GM11168 (cell line): Measurements from ENCODE around the gene NUP153.

ENCODE experiments used
- in situ Hi-C: fragments of 300-500 bp; cut with MboI; formaldehyde crosslinking; loops from one replicate; pipeline ENCODE4 v1.12.0; 2022; ENCODE audit warnings: low sequenced_read_pairs; ENCODE audit not compliant: unreplicated experiment

NUP153 gene

DNA sequence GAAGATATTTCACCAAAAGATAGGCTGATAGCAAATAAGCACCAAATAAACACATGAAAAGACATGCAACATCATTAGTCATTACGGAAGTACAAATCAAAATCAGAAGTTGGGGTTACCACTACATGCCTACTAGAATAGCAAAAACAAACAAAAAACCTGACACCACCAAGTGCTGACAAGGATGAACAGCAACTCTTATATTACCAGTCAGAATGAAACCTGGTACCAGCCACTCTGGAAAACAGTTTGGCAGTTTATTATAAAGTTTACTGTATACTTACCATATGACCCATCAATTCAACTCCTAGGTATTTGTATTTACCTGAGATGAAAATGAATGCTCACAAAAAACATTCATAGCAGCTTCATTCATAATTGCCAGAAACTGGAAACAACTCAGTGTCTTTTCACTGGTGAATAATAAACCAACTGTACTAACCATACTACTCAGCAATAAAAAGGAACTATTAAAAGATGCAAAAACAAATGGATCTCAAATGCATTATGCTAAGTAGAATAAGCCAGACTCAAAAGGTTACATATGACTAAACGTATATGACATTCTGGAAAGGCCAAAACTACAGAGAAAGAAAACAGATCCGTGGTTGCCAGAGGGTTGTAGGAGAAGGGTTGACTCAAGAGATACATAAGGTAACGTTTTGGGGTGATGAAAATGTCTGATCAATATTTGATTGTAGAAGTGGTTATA lies 33.0 kb downstream of the NUP153 start:
- in situ Hi-C loops, result no loop called here

DNA sequence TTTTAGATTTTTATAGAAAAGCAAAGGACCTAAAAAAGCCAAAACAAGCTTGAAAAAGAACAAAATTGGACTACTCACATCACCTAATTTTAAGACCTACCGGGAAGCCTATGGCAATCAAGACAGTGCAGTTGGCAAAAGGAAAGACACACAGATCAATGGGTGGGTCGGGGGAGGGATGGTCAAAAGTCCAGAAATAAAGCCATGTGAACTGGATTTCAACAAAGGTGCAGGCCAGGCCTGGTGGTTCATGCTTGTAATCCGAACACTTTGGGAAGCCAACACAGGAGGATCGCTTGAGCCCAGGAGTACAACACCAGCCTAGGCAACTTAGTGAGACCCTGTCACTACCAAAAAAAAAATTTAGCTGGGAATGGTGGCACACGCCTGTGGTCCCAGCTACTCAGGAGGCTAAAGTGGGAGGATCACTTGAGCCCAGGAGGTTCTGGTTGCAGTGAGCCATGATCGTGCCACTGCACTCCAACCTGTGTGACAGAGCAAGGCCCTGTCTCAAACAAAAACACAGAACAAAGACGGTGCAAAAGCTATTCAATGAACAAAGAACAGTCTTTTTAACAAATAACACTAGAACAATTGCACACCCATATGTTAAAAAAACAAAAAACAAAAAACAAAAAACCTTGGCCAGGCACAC lies 34.5 kb downstream of the NUP153 start:
- in situ Hi-C loops, result no loop called here

DNA sequence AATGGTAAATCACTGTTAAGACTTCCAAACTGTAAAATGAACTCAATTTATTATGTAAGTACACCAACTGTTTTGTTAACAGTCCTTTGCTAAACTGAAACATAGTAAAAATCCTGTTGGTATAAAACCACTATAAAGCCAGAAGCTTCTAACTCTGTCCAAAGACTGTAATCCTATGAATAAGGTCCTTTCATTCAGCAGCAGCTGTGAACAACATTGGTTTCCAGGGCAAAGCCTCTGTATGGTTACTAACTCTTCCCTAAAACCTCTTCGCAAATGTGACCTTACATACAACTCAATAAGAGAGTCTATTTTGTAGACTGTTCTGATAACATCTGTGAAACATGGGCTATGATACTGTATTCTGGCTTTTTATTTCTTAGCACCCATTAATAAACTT lies 40.1 kb downstream of the NUP153 start:
- in situ Hi-C loops, result no loop called here

DNA sequence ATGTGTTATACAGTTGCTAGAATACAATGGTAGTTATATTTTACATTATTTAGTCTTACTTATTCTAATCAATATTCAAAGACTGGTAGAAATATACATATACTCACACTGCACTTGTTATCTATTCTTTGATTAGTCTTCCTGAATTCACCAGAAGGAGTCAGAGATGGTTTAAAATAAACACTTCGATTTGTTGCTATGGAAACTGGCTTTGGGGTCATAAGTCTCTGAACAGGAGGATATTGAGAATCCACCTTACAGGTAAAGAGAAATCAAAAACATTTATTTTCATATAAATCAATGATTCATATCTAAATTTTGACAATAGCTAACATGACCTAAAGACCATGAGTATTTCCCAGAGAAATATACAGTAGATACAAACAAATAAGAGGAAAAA lies 41.6 kb downstream of the NUP153 start:
- in situ Hi-C loops, result no loop called here

DNA sequence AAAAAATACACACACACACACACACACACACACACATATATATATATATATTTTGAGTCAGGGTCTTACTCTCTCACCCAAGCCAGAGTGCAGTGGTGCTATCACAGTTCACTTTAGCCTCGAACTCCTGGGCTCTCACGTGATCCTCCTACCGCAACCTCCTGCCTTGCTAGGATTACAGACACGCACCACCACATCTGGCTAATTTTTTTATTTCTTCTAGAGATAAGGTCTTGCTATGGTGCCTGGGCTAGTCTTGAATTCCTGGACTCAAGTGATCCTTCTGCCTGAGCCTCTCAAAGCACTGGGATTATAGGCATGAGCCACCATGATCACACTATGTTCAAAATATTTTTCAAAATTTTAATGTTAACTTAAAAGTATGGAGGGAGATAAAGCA lies 43.5 kb downstream of the NUP153 start:
- in situ Hi-C loops, result no loop called here

DNA sequence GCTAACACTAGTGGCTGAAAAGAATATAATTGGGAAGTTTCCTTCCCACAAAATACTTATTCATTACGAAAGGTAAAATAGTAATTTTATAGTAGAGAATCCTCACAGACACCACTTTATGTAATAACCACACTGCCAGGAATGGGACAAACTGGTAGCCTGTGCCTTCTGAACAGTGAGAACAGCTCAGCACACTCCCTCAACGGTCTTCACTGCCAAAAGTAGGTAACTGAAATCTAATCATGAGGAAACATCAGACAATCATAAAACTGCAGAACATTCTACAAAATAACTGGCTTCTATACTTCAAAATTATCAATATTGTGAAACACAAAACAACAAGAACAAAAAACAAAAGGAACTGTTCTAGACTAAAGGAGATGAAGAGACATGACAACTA lies 44.1 kb downstream of the NUP153 start:
- in situ Hi-C loops, result no loop called here

DNA sequence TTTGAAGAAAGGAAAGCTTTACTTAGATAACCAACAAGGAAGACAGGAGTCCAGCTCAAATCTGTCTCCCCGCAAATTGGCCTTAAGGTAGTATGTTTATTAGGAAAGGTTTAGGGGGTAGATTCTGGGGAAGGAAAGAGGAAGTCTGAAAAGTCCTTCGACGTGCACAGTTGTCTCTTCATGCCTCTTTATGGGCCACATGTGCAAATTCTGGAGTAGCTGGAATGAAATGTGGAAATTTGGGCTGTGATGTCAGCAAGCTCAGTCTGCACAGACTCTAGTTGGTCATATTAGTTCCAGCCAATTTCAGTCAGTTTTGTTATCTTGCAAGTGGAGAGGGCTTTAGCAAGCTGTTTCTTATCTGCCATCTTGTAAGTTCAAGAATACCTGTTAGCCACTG lies 50.1 kb downstream of the NUP153 start:
- in situ Hi-C loops, result no loop called here

DNA sequence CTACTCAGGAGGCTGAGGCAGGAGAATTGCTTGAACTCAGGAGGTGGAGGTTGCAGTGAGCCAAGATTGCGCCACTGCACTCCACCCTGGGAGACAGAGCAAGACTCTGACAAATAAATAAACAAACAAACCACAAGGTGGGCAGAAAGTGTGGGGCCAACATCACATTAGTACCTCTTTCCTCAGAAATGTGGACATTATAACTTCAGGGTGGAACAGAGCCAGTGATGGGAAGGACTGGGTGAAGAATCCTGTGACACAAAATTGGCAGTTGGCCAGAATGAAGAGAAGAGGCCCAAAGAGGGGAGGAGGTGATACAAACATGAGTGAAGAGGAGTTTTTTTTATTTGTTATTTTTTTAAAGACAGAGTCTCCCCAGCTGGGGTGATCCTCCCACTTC lies 50.6 kb downstream of the NUP153 start:
- in situ Hi-C loops, result no loop called here

DNA sequence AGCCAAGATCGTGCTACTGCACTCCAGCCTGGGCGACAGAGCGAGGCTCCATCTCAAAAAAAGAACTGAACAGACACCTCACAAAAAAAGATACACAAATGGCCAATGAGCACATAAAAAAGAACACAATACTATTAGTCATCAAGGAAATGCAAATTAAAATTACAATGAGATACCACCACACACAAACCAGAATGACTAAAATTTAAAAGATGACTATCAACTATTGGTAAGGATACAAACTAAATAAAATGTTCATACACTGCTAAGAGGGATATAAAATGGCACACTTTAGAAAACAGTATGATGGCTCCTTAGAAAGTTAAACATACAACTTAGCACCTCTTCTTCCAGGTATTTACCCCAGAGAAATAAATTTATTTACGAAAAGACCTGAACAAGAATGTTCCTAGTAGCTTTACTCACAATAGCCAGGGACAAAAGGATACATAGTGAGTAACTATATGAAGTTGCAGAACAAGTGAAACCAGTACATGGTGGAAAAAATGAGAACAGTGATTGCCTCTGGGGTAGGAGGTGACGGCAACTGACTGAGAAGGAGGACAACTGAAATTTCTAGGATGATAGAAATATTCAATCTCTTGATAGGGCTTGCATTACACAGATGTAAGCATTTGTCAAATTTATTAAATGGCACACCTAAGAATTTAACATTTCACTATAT lies 53.4 kb downstream of the NUP153 start:
- in situ Hi-C loops, result no loop called here

DNA sequence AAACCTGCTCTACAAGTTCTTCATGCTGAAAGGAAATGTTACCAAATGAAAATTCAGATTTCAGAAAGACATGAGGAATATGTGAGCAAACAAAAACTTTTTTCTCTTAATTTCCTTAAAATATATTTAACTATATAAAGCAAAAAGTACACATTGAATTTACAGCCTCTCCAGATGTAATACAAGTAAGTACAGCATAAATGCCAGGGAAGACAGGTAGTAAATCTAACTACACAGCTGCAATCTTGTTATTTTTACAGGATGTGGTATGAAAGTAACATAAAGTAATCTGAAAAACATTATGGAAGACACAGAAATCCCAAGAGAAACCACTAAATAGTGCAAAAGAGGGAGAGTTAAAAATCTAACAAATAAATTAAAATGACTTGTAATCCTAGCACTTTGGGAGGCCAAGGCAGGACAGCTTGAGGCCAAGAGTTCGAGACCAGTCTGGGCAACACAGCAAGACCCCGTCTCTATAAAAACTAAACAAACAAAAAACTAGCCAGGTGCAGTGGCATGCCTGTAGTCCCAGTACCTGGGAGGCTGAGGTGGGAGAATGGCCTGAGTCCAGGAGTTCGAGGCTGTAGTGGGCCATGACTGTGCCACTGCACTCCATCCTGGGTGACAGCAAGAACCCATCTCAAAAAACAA lies 55.9 kb downstream of the NUP153 start:
- in situ Hi-C loops, result no loop called here

DNA sequence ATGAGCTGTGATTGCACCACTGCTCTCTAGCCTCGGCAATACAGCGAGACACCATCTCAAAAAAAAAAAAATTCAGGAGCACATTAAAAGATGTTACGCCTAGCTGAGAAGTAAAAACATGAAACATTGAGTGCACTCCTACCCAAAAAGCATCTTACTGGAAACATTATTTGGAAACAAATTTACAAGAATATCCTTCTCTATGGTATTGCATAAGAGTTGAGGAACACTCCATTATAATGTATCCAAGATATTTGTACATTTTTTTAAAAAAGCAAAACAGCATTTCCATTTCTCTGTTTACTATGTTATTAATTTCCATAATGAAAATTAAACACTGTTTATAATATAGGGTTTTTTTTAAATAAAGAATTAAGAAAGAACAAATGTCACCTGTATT lies 58.0 kb downstream of the NUP153 start:
- in situ Hi-C loops, result no loop called here

DNA sequence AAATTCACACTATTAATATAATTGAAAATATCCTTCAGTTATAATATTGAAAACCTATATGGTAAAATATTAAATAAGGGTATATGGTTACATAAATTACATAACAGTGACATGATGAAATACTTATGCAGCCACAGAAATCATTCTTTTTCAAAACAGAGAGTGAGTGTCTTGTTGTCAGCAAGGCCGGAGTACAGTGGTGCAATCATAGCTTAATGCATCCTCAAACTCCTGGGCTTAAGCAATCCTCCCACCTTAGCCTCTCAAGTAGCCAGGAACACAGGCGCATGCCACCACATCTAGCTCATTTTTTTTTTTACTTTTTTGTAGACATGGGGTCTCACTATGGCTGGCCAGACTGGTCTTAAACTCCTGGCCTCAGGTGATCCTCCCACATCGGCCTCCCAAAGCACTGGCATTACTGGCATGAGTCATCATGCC lies 66.2 kb downstream of the NUP153 start:
- in situ Hi-C loops, result no loop called here

DNA sequence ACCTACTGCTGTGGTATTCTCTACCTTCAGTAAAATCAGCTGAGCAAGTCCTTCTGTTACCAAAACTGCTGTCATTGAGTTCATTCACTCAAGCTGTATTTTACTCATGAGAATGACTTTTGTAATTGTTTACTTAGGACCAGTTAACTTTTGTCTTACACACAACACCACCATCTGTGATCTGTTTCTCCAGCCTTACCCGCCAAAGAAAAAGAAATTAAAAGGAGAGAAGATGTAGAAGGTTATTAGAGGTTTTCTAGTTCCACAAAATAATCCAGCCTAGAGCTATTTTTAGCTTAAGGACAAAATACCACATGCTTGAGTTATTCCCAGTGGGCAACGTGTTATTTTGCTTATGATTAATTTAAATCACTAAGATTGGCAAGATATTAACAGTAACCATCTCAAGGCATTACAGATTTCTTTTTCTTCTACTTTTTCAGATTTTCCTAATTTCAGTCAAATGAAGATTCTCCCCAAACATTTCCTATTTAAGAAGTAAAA lies 68.5 kb downstream of the NUP153 start:
- in situ Hi-C loops, result no loop called here

DNA sequence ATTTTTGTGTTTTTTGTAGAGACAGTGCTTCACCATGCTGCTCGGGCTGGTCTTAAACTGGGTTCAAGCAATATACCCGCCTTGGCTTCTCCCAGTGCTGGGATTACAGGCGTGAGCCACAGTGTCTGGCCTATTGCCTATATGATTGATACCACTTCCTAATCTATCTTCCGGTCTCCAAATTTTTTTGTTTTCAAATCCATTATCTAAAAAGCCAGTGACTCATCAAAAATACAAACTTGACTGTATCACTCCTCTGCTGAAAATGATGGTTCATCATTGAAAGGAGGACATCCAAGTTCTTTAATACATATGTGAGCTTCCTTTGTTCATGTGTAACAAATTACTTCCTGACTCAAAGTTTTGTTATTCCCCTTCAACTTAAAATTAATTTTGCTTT lies 71.2 kb downstream of the NUP153 start:
- in situ Hi-C loops, result no loop called here

DNA sequence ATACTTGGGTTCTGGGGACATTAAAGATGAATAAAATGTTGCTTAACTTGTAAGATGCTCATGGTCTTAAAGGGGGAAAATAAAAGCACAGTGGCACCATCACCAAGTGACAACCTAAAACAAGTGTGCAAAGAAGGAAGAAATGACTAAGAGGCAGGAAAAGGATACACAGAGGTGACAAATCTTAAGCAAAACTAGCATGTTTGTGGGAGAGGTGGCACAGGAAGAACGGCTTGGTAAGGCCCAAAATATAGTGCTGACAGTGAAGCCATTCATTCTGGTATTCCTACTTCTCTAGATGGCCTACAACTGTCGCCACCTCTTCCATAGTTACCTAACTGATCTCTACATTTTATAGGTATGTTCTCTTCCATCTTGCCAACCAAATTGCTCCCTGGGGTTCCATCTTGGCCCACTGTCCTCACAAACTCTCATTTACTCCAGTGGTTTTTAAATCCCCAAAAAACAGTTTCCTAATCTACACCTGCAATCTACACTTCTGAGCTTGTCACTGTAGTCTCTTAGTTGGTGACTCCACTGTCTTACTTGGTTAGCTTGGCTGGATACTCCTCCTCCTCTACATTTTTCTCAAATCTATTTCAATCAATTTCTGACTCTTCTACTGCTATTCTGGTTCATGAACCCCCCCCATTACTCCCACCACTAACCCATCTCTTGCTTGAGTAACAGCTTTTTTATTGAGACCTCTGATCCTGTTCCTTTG lies 73.1 kb downstream of the NUP153 start:
- in situ Hi-C loops, result no loop called here

DNA sequence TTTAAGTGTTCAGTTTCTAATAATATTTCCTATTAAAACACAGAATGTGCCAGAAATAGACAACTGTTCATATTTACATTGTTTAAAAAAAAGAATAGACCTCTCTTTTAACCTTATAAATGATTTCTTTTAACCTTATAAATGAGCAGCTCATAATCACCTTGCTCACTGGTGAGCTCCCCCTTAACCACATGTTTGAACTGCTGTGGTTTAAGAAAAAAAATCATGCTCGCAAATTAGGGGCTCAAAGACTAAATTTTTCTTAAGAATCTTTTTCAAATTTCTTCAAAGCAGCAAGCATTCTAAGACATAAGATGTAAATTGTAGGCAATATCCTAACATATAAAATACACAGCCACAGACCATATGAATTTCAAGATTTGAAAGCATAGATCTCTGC lies 73.8 kb downstream of the NUP153 start:
- in situ Hi-C loops, result no loop called here

DNA sequence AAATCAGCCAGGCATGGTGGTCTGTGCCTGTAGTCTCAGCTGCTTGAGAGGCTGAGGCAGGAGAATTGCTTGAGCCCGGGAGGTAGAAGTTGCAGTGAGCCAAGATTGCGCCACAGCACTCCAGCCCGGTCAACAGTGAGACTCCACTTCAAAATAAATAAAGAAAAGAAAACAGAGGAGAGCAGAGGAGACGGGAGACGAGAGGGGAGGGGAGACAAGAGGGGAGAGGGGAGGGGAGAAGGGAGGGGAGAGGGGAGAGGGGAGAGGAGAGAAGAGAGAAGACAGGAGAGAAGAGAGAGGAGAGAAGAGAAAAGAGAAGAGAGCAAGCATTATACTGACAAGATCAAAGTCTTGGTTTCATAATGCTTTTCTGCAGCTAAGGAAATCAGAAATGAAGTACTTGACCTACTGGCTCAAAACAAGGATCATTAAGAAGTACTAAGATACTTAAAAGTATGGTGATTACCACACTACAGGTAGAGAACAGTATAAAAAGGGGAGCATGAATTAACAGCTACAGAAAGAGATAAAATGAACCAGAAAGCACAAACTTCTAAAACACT lies 76.1 kb downstream of the NUP153 start:
- in situ Hi-C loops, result no loop called here

DNA sequence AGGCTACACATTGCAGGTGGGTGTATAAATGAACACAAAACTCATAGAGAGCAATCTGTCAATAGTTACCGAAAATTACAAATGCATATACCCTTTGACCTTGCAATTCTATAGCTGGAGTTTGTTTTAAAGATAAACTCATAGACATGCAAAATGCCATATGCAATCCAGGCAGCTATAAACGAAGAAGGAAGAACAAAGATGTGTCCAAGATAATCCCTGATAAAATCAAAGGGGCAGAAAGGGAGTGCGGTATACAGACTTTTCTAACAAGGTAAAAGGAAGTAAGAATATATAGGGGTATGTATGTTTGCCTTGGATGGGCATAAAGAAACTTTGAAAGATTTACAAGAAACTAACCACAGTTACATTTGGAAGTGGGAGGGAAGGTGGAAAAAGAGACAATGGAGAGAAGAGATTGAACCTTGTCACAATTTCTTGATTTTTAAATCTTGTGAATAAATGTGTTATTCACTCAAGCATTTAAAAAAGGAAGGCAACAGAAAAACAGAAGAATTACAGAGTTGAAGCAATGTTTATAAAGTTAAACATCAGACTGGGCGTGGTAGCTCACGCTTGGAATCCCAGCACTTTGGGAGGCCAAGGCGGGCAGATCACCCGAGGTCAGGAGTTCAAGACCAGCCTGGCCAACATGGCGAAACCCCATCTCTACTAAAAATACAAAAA lies 76.8 kb downstream of the NUP153 start:
- in situ Hi-C loops, result no loop called here

DNA sequence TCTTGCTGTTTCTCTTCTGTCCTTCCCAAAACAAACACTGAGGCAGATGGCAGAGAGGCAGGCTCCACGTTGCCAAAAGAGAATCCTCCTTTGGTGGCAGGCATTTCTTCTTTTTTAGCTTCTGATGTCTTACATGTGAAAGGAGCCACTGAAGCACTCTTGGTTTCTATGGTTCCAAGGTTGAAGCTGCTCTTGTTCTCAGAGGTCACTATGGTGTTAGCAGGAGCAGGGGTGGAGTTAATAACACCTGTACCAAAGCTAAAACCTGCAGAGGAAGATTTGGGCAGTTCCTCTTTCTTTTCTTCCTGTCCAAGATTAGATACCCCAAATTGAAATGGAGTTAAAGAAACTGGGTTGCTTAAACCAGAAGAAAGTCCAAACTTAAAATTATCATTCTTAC lies 77.9 kb downstream of the NUP153 start:
- in situ Hi-C loops, result no loop called here
